ENCODE measurements around the gene POU2F2. TPM values are rescaled to one million over a fixed set of nuclear protein-coding genes. Genes with fewer than 3 reads are reported as not detected.

Gene POU2F2
- polyA plus RNA-seq, 1 of the 3 experiments (the other 2 are of a cell fraction) = 0.49 TPM

- TF ChIP-seq PBX3 (IDR thresholded peaks at IDR 0.05) (peak; percentile 64), EP300 (IDR thresholded peaks at IDR 0.05; ENCODE audit: borderline replicate concordance in 1 of 2, low read depth in 1 of 2, low read length in 1 of 2) (peak in 1 of 2 experiments; percentile 80; a peak in 1 of 4 replicates), SIN3A (IDR thresholded peaks at IDR 0.05; ENCODE audit: borderline replicate concordance, low read depth, low read length) (no peak), JUND (IDR thresholded peaks at IDR 0.05) (peak; percentile 68), YY1 (IDR thresholded peaks at IDR 0.05; ENCODE audit: low read depth) (no peak), RCOR1 (IDR thresholded peaks at IDR 0.05; ENCODE audit: low read length) (no peak), RXRA (IDR thresholded peaks at IDR 0.05; ENCODE audit: borderline replicate concordance, low read depth) (0 out of 2 replicates have a peak, but pooled peaks have one; percentile 70), GATA2 (CRISPR knock-in tag; IDR thresholded peaks at IDR 0.05) (no peak), FOXM1 (IDR thresholded peaks at IDR 0.05; ENCODE audit: low read depth) (no peak; the same call in 1 of the 2 replicates), MXI1 (IDR thresholded peaks at IDR 0.05; ENCODE audit: low read depth, low read length) (no peak), NFIC (IDR thresholded peaks at IDR 0.05; ENCODE audit: borderline replicate concordance) (peak; percentile 20; the same call in 1 of the 2 replicates), RFX5 (IDR thresholded peaks at IDR 0.05; ENCODE audit: low read length) (no peak)
Observed at GRCh38 chr19:42121656-42122069, 10.6 kb downstream of the POU2F2 start (continued).

GRCh38 chr19:42121036-42121621, 11.1 kb downstream of the POU2F2 start:
- Histone ChIP-seq H3K9ac (peak overlapping the region; percentile 62), H3K4me1 (ENCODE audit: control insufficient read depth in 1 of 2, insufficient read depth in 2 of 2, low read depth in 1 of 2, low read length in 1 of 2) (peaks cover 7 to 26% of the 10 kb centered on the region in 2 experiments; a peak in 3 of 4 replicates), H3K27me3 (ENCODE audit: insufficient read depth) (no peaks in the 10 kb centered on the region), H3K9me3 (no peaks in the 10 kb centered on the region), H3K36me3 (replicated peaks in 1 of 2; ENCODE audit: control insufficient read depth in 1 of 2, insufficient read depth in 2 of 2, low read length in 1 of 2) (no peaks in the 10 kb centered on the region), H3K9me2 (no peaks in the 10 kb centered on the region), H4K20me1 (ENCODE audit: insufficient read depth) (no peaks in the 10 kb centered on the region), H3K4me3 (ENCODE audit: low read depth in 2 of 2, low read length in 1 of 2) (no peak overlapping the region), H3F3A (replicated peaks; ENCODE audit: insufficient read depth) (no peaks in the 10 kb centered on the region), H3K4me2 (peak overlapping the region; percentile 76), H2AFZ (ENCODE audit: low read depth) (peak overlapping the region; percentile 35), H3K27ac (ENCODE audit: low read depth in 2 of 2, low read length in 1 of 2) (peak overlapping the region in 1 of 2 experiments; percentile 81; a peak in 2 of 4 replicates), H3K79me2 (ENCODE audit: insufficient read depth) (no peaks in the 10 kb centered on the region)
- ChIA-PET POLR2A (no interaction called here), CTCF (interaction anchor here (1.0 to 4.9 kb wide), 5 partner anchors 11 to 63 kb away, joined by 3 to 45 read pairs (median 5); partner anchors contain the start of gene POU2F2)
- 72% methylated on average over 5 of the region's 5 CpGs for WGBS (ENCODE audit: low lambda C conversion rate)
- no peak for DNase-seq
- TF ChIP-seq REST (IDR thresholded peaks at IDR 0.05; ENCODE audit: low read depth, low read length) (no peak), EZH2phosphoT487 (IDR thresholded peaks at IDR 0.05; ENCODE audit: borderline replicate concordance, low read depth) (no peak), JUND (IDR thresholded peaks at IDR 0.05) (no peak), ZBTB33 (IDR thresholded peaks at IDR 0.05; ENCODE audit: borderline replicate concordance, low read depth) (no peak), USF2 (IDR thresholded peaks at IDR 0.05; ENCODE audit: borderline replicate concordance, low read depth, low read length) (no peak), TAF1 (IDR thresholded peaks at IDR 0.05; ENCODE audit: borderline replicate concordance, low read depth, low read length) (no peak), RXRA (IDR thresholded peaks at IDR 0.05; ENCODE audit: borderline replicate concordance, low read depth) (no peak), EP300 (IDR thresholded peaks at IDR 0.05; ENCODE audit: borderline replicate concordance in 1 of 2, low read depth in 1 of 2, low read length in 1 of 2) (no peak), POLR2AphosphoS5 (IDR thresholded peaks at IDR 0.05; ENCODE audit: low read depth, low read length) (no peak), SMC3 (IDR thresholded peaks at IDR 0.05; ENCODE audit: low read depth, low read length) (no peak), FOXJ3 (CRISPR knock-in tag; IDR thresholded peaks at IDR 0.05) (no peak), RFX5 (IDR thresholded peaks at IDR 0.05; ENCODE audit: low read length) (no peak), RCOR1 (IDR thresholded peaks at IDR 0.05; ENCODE audit: low read length) (no peak), PBX3 (IDR thresholded peaks at IDR 0.05) (no peak)

Measured in SK-N-SH (cell line).